NCI-H1417 treated with DMSO at 0.1 percent for 48 hours (cell line): ENCODE results near the gene FSTL4.
A peak's percentile ranks its signal among the peaks of the same experiment; 100 is the strongest.

Experiments used
- DNase-seq: peaks from one replicate; lab custom pipeline; 2025; lab: John Stamatoyannopoulos, UW

Gene FSTL4

GRCh38 chr5:133478199-133478985, 133.9 kb downstream of the FSTL4 start:
- no peak for DNase-seq

GRCh38 chr5:133475986-133476385, 136.4 kb downstream of the FSTL4 start:
- no peak for DNase-seq

DNA sequence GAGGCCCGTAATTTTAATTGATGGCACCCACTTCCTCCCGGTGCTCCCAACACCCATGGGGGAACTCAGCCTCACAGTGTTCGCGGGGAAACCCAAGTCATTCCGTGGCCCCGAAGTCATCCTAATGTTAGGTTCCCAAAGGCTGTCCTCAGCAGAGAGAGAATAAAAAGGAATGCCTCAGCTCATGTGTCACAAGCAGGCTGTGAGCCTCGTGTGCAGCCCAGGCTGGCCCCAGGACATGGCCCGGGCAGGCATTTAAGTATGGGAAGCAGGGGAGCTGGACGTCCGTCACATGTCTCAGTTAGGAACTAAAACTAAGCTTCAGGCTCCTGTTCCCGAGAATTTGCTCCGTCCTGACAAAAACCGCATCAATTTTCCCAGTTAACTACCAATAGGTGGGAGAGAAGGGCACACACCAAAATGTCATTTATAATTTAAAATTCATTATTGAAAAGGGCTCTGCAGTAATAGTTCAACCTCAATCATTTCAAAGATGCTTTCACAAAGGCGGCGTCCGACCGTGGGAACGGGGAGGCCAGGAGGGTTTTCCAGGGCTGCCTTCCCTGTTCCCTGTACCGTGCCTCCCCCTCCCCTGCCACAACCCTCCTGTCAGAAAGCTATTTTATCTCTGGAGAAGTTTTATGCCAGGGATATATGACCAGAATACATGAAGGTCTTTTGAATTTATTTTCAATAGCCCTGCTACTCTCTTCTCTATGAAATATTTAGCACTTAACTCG, 137.3 kb downstream of the FSTL4 start:
- no peak for DNase-seq

- no peak for DNase-seq
Measured at GRCh38 chr5:133473291-133473690, 139.1 kb downstream of the FSTL4 start.

- DNase-seq, result no peak
Measured at GRCh38 chr5:133472829-133473228, 139.5 kb downstream of the FSTL4 start.

DNA sequence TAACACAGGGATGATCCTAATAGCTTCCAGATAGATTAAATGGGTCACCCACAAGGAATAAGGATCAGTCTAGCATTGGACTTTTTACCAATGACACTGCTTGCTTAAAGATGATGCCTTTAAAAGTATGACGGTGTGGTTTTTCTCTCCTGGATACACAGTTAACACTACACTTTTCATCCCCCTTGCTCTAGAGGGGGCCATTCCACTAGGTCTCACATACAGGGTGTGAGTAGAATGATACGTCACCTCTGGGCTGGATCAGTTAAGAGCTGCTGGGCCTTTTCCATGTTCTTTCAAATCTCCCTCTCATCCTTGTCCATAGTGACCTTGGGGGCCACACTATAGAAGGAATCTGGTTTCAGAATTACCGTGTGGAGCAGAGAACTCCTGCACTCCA, 140.6 kb downstream of the FSTL4 start:
- no peak for DNase-seq

DNA sequence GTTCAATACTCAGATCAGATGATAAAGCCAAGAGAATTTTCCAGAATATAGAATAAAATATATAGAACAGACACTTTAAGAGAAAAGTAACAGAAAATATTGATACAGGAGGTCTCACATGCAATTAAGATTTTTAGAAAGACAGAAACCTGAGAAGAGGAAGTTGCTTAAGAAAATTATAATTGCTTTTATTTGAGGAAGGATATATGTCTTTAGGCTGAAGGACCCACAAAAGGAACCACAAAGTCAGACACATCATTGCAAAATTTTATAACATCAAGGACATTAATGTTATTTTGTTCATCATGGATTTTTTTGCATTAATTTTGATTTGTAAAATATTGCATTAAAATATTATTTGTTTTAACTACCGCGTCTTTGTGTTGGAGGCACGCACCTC, 141.5 kb downstream of the FSTL4 start:
- DNase-seq, result no peak

- DNase-seq, result no peak
Measured at GRCh38 chr5:133469846-133470245, 142.5 kb downstream of the FSTL4 start.

GRCh38 chr5:133469252-133469651, 143.1 kb downstream of the FSTL4 start:
- no peak for DNase-seq

- DNase-seq, result no peak
Measured at GRCh38 chr5:133468596-133468995, 143.7 kb downstream of the FSTL4 start.

GRCh38 chr5:133467826-133468463, 144.4 kb downstream of the FSTL4 start:
- peak; percentile 62 for DNase-seq

GRCh38 chr5:133467335-133467779, 145.0 kb downstream of the FSTL4 start:
- DNase-seq, result no peak

DNA sequence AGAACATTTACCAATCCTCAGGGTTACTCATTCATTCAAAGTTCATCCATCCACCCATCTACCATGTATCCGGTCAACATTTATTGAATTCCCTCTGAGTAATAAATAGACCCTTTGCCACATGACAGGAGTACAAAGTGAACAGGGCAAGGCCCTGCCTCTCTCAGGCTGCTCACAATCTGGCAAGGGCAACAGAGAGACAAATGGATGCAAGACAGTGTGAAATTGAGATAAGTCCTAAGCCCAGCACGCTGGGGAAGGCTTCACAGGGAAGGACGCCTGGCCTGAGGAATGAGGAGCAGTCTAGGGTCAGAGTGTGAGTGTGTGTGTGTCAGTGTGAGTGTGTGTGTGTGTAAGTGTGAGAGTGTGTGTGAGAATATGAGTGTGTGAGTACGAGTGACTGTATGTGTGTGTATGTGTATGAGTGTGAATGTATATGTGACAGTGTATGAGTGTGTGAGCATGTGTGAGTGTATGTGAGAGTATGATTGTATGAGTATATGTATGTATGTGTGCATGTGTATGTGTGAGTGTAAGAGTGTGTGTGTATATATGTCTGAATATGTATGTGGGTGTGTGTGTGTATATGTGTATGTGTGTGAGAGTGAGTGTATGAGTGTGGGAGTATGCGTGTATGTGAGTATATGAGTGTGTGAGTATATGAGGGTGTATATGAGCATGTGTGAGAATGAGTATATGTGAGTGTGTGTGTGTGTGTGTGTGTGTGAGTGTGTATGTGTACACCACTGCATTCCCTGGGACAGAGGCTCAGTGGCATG, 145.6 kb downstream of the FSTL4 start:
- no peak for DNase-seq

DNA sequence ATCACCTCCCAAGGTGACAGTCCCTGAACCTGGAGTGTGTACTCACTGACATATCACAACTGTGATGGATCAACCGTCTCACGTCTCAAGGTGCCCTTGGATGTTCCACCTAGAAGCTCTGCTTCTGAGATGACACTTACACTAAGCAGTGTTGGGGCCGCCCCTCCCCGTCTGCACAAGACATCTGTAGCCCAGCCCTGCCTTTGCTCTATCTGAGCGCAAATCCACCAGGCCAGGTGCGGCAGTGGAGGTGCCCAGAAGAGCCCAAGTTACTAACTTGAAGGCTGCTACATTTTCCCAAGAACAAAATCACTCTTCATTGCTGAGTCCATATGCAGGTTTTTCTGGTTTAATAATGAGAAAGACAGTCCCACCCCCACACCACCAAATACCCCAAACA, 148.3 kb downstream of the FSTL4 start:
- no peak for DNase-seq

- no peak for DNase-seq
Measured at GRCh38 chr5:133461796-133462516, 150.4 kb downstream of the FSTL4 start.

DNA sequence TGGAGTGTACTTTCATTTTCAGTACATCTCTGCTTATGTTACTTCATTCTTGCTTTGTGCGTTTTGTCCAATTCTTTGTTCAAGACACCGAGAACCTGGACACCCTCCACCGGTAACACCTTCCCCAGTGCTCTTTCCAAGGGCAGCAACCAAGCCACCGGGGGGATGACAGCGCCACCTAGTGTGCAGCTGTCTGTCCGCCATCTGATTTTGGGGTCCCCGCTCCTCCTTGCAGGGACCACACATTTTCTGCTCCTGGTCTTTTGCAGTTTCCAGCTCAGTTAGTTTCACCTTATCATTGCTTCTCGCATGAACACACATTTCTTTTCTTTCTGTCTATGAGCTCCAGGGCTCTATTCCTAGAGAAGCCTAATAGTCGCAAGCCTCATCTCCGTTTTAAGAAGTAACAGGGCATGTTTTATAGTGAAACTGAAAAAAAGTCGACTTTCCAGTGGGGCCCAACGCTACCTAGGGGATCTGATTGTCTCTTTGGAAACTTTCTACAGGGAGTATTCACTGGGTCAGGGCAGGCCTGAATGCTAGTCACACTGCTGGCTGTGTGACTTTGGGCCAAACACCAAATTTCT, 152.1 kb downstream of the FSTL4 start:
- DNase-seq, result no peak

- DNase-seq, result no peak
Measured at GRCh38 chr5:133459474-133460160, 152.7 kb downstream of the FSTL4 start.

- DNase-seq, result no peak
Measured at GRCh38 chr5:133458435-133458834, 153.9 kb downstream of the FSTL4 start.

DNA sequence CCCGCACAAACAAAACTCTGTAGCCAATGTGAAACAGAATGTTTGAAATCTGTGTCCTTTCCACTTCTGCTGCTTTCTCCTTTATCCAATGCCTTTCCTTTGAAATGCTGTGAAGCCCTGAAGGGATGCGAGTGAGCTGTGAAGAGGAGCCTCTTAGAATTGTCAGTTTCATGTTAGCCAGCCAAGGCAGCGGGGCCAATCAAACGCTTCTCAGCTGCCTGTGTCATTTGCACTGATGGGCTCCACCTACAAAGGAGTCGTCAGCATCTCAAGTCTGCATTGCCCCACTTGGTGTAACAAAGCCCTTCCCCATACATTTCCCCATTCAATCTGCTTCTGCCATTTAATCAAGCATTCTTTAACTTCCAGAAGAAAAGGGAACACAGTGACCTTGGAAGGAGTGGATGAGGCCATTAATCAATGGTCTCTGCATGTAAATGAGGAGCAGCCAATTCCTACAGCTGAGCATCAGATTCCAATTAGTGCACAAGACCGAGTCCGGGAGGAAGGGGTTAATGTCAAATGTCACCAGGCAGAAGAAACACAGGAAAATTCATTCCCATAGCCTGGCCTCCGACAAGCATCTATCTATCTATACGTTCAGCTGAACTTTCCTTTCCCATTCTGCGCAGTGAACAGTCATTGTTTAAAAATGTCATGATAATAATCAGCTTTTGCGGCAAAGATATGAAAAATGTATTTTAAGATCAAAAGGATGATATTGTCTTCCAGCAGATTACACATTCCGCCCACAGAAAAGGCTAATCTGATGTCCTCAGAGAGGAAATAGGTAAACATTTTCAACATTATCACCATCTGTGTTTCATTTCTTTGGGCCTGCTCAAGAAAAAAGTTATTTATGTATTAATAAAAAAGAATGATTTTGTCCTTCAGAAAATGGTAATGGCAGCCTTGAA, 154.6 kb downstream of the FSTL4 start:
- DNase-seq, result no peak
